Fibroblast of villous mesenchyme (primary cell): ENCODE data around the gene WNT9A. TPM values are rescaled to one million over a fixed set of nuclear protein-coding genes. Genes with fewer than 3 reads are reported as not detected.
"Not testable (repeated sequence)": the region's sequence is repeated elsewhere in the genome, so short reads cannot be mapped to it uniquely, and the experiment has no call there.

ENCODE experiments used
- DNase-seq: peaks from one replicate; pipeline ENCODE4 v3.0.0-alpha.2; 2010; ENCODE audit warnings: low read depth
- H3K4me3 ChIP-seq: 2 replicates; pipeline ENCODE4 v1.5.1; 2011; ENCODE audit warnings: low read depth, mild to moderate bottlenecking, low read length
- small RNA-seq: library from RNA; depleted of rRNA; stranded (forward); fragments of <200 nt; gene quantifications from one replicate; pipeline ENCODE3, GENCODE V24; 2012
- total RNA-seq: library from RNA; depleted of rRNA; stranded (reverse); fragments of >200 nt; gene quantifications from 2 replicates; pipeline ENCODE4 v1.2.3, GENCODE V29; 2012
- TF ChIP-seq, protein P1 (sequence below): IDR thresholded peaks from 2 replicates; pipeline ENCODE4 v1.5.1; 2012; ENCODE audit warnings: low read depth, mild to moderate bottlenecking, low read length; ENCODE audit not compliant: insufficient read depth

WNT9A gene
- total RNA-seq, 1 donor, result under 0.01 TPM

GRCh38 chr1:227883073-227883520 is 64.6 kb downstream of the WNT9A start:
- H3K4me3 ChIP-seq, result no peak overlapping the region
- TF ChIP-seq, protein P1, sequence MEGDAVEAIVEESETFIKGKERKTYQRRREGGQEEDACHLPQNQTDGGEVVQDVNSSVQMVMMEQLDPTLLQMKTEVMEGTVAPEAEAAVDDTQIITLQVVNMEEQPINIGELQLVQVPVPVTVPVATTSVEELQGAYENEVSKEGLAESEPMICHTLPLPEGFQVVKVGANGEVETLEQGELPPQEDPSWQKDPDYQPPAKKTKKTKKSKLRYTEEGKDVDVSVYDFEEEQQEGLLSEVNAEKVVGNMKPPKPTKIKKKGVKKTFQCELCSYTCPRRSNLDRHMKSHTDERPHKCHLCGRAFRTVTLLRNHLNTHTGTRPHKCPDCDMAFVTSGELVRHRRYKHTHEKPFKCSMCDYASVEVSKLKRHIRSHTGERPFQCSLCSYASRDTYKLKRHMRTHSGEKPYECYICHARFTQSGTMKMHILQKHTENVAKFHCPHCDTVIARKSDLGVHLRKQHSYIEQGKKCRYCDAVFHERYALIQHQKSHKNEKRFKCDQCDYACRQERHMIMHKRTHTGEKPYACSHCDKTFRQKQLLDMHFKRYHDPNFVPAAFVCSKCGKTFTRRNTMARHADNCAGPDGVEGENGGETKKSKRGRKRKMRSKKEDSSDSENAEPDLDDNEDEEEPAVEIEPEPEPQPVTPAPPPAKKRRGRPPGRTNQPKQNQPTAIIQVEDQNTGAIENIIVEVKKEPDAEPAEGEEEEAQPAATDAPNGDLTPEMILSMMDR, result no peak
- DNase-seq, result no peak

GRCh38 chr1:227880342-227880924 is 67.3 kb downstream of the WNT9A start:
- no peak overlapping the region for H3K4me3 ChIP-seq
- TF ChIP-seq, protein P1, result no peak
- DNase-seq, result no peak

- not testable (repeated sequence) for DNase-seq, H3K4me3 ChIP-seq
These were observed 69.9 kb downstream of the WNT9A start for GRCh38 chr1:227877810-227878209.

GRCh38 chr1:227871892-227872291 is 75.8 kb downstream of the WNT9A start:
- DNase-seq, H3K4me3 ChIP-seq: not testable (repeated sequence)

GRCh38 chr1:227870366-227870765 is 77.4 kb downstream of the WNT9A start:
- no peak for DNase-seq
- TF ChIP-seq, protein P1, result no peak
- no peak overlapping the region for H3K4me3 ChIP-seq

GRCh38 chr1:227869851-227870305 is 77.9 kb downstream of the WNT9A start:
- no peak for DNase-seq
- TF ChIP-seq, protein P1, result no peak

DNA sequence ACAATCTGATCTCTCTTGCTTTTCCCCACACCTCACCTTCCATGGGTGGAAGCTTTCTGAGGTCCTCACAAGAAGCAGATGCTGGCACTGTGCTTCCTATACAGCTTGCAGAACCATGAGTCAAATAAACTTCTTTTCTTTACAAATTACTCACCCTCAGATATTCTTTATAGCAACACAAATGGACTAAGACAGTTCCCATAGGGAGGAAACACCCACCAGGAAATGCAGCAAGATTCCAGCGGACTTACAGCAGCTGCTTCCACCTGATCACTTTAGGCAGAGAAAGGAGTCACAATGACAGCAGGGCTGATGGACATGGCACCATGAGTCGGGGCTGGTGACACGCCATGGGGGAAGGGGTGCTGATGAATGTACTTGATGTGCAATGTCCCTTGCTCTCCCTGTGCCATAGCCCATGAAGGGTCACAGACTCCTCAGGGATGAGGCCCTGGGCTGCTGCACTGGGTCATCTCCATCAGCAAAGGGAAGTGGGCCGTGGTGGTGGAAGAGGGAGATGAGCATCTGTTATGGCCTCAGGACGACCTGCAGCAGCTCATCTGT is 78.4 kb downstream of the WNT9A start:
- no peak overlapping the region for H3K4me3 ChIP-seq
- DNase-seq, result no peak
- TF ChIP-seq, protein P1, result no peak

More at GRCh38 chr1:227869851-227870305, 77.9 kb downstream of the WNT9A start:
- H3K4me3 ChIP-seq, result no peak overlapping the region

Small RNA genes within 50 kb of the gene (small RNA-seq; reads per million reads assigned to genes)
- gene MIR5008, result not detected
- not detected for gene SEPT14P17

Other genes with a start within 250 kb of the WNT9A start
- gene JMJD4, start 212.6 kb downstream of the WNT9A start, total RNA-seq, result 25.5 and 32.5 TPM in 2 replicates
- gene SNAP47, start 212.5 kb downstream of the WNT9A start, total RNA-seq, result 51.9 and 58.3 TPM in 2 replicates
- gene PRSS38, start 132.3 kb downstream of the WNT9A start, total RNA-seq, result not detected in 2 replicates
- not detected in 2 replicates for gene WNT3A, start 59.1 kb upstream of the WNT9A start, total RNA-seq
- 262 and 339 TPM in 2 replicates for gene ARF1, start 134.8 kb upstream of the WNT9A start, total RNA-seq
- gene C1orf35, start 155.4 kb upstream of the WNT9A start, total RNA-seq, result 5.6 and 5.8 TPM in 2 replicates
- gene MRPL55, start 161.4 kb upstream of the WNT9A start, total RNA-seq, result 39.3 and 48.0 TPM in 2 replicates
- 367 and 380 TPM in 2 replicates for gene GUK1, start 192.3 kb upstream of the WNT9A start, total RNA-seq
- 2.6 and 3.9 TPM in 2 replicates for gene GJC2, start 202.0 kb upstream of the WNT9A start, total RNA-seq
- 3.5 and 4.3 TPM in 2 replicates for gene IBA57, start 217.9 kb upstream of the WNT9A start, total RNA-seq